ENCODE results near the gene MICU1.

DNA sequence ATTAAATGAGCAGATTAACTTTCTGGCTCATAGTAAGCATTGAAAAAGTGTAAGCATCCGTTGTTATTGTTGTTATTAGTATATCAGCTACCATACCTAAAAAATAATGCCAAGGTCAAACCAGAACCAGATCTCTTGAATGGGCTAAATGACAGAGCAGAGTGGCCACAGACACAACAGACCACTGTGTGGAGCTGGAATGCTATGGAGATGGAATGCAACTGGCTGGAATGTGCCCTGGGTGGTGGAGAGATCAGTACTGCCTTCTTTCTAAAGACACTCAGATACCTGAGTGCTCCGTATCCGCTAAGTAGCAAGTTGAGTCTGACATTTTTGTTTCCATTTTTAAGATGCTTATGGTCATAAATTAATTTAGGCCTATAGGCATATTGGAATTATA is 250.7 kb downstream of the MICU1 start:
- TF ChIP-seq EP300 (IDR thresholded peaks at IDR 0.05), result no peak
- TF ChIP-seq, protein P1, sequence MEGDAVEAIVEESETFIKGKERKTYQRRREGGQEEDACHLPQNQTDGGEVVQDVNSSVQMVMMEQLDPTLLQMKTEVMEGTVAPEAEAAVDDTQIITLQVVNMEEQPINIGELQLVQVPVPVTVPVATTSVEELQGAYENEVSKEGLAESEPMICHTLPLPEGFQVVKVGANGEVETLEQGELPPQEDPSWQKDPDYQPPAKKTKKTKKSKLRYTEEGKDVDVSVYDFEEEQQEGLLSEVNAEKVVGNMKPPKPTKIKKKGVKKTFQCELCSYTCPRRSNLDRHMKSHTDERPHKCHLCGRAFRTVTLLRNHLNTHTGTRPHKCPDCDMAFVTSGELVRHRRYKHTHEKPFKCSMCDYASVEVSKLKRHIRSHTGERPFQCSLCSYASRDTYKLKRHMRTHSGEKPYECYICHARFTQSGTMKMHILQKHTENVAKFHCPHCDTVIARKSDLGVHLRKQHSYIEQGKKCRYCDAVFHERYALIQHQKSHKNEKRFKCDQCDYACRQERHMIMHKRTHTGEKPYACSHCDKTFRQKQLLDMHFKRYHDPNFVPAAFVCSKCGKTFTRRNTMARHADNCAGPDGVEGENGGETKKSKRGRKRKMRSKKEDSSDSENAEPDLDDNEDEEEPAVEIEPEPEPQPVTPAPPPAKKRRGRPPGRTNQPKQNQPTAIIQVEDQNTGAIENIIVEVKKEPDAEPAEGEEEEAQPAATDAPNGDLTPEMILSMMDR (IDR thresholded peaks at IDR 0.05), result no peak
- no peak for TF ChIP-seq POLR2A (IDR thresholded peaks at IDR 0.05)

All from sigmoid colon (tissue), 4 donors.